ENCODE measurements around the gene ACTA2.

Gene ACTA2

GRCh38 chr10:88890681-88891381 is 61.7 kb downstream of the ACTA2 start:
- DNase-seq: no peak

DNA sequence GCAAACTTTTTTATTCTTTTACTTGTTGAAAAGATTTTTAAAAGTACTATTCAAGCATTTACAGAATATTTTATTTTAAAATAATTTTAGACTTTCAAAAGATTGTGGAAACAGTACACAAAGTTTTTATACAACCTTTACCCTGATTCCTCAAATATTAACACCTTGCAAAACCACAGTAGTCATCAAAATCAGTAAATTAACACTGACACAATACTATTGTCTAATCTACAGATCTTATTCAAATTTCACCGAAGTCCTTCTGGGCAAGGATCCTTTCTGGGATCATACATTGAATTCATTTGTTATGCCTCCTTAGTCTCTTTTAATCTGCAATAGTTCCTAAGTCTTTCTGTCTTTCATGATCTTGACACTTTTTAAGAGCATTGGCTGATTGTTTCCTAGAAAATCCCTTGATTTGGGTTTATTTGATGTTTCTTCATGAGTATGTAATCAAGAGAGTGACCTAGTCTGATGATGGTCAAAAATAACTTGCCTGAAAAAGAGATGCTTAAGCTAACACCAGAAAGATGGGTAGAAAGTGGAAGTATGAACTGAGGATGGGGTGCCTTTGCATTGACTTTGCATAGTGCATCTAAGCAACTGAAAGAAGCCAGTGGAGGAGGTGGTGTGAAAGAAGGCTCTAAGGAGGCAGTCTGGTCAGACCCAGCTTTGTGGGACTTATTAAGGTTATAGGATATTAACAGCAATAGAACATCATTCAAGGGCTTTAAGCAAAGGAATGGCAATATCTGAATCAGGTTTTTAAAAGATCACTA is 62.8 kb downstream of the ACTA2 start:
- DNase-seq: no peak

- no peak for DNase-seq
These were observed 63.6 kb downstream of the ACTA2 start for GRCh38 chr10:88888810-88889445.

- DNase-seq: no peak
These were observed 66.0 kb downstream of the ACTA2 start for GRCh38 chr10:88886557-88886956.
